Ecto neural progenitor cell (in vitro differentiated cells): ENCODE results near the gene CCDC186.
"Not testable (repeated sequence)": the region's sequence is repeated elsewhere in the genome, so short reads cannot be mapped to it uniquely, and the experiment has no call there.

ENCODE experiments used
- DNase-seq: peaks from one replicate; pipeline ENCODE4 v3.0.0-alpha.2; 2018; ENCODE audit warnings: low spot score

Gene CCDC186

GRCh38 chr10:114173603-114173920 lies 441 bp downstream of the CCDC186 start:
- no peak for DNase-seq

DNA sequence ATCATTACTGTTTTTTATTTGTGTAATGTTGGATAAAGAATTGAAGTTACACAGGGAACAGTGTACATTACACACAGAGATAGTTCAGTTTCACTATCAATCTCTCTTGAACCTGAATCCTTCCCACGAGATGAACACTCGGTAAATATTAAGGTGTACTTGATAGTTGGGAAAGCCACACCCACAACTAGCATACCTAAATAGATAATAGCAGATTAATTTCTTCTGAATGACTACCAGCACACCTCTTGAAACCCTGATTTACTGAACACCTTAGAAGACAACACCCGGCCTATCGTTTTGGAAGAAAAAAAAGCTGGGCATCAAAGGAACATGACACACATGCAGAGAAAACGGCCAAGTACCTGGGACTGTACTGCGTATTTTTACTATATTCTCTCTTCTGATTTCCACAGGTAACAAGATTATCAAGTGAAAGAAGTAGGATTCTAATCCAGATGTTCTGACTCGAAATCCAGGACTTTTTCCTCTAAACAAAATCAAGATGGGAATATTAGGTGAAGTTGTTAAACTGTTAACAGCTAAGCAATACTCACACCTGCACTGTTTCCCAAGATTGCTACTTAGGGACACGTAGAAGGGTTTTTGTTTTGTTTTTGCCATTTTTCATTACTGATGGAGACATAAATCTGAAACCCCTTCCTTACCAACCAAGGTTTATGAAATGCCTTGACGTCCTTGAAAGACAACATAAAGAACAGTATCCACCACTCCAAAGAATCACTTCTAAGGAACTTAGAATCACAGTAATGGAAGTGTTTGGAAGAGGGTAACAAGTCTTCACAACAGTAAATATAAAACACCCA lies 1.0 kb downstream of the CCDC186 start:
- no peak for DNase-seq

- DNase-seq = no peak
Measured at GRCh38 chr10:114172216-114172615, 1.8 kb downstream of the CCDC186 start.

GRCh38 chr10:114168450-114169009 lies 5.5 kb downstream of the CCDC186 start:
- no peak for DNase-seq

DNA sequence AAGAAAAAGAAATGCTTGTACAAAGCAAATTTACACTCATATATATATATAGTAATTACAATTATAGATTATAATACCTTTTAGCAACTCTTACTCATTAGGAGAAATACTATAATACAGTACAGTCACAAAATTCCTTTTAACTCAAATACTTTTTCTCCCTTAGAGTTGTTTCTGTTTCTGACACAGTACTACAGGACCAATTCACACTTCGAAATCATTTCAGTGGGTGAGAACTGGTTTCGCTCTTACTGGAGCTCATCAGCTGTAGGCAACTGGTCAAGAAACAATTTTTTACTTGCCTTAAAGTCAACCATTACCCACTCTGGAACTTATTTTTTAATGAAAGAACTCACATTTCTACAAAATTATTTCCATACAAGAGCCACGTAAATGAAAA lies 6.0 kb downstream of the CCDC186 start:
- no peak for DNase-seq

DNA sequence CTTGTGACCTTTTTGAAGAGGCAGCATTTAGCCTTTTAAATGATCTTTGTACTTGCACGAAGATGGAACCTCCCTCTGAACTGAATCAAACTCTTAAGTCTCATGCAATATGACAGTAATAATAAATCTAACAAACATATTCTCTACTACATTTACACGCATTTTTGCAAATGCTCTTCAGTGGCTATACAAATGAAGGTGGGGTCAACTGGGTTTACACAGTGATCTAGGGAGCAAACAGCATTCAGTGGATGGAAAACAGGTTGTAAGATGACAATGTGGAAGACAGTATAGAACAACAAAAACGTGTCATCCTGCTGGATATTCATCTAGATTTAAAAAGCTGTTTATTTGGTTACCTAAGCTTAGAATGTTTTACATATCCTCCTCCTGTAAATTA lies 7.5 kb downstream of the CCDC186 start:
- no peak for DNase-seq

GRCh38 chr10:114166043-114166442 lies 8.0 kb downstream of the CCDC186 start:
- DNase-seq = no peak

DNA sequence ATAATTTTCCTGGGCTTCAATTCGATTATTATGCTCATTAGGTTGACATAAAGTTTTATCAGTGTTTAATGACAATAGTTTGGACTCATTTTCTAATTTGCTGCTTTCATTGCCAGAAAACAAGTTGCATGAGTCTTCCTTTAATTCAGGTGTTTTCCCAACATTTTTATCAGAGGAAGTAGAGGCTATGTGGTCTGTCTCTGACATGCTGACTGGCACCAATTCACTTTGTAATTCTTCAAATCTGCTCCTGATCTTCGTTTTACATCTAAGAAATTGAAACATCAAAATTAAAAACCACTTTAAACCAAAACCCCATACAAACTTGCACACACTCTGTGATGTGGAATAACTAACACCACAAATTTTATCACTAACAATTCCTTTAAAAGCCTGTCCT lies 10.9 kb downstream of the CCDC186 start:
- DNase-seq = no peak

DNA sequence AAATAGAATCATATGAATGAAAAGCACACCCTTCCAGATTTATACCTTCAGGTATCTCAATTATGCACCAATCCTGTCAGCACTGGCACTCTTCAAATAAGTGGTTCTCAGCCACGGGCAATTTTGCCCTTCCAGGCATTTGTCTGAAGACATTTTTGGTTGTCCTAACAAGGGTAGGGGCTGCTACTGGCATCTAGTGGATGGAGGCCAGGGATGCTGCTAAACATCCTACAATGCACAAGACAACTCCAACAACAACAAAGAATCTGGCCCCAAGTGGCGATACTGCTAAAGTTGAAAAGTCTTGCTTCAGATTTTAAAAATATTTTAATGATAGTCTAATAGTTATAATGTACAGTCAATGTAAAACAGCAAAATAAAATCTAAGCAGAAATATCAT lies 16.1 kb downstream of the CCDC186 start:
- no peak for DNase-seq

DNA sequence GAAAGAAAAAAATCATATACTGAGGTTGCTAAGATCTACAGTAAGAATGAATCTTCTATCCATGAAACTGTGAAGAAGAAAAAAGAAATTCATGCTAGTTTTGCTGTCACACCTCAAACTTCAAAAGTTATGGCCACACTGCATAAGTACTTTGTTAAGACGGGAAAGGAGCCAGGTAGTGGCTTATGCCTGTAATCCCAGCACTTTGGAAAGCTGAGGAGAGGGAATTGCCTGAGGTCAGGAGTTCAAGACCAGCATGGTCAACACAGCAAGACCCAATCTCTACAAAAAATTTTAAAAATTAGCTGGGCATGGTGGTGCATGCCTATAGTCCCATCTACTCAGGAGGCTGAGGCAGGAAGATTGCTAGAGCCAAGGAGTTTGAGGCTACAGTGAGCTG lies 22.1 kb downstream of the CCDC186 start:
- DNase-seq = no peak

DNA sequence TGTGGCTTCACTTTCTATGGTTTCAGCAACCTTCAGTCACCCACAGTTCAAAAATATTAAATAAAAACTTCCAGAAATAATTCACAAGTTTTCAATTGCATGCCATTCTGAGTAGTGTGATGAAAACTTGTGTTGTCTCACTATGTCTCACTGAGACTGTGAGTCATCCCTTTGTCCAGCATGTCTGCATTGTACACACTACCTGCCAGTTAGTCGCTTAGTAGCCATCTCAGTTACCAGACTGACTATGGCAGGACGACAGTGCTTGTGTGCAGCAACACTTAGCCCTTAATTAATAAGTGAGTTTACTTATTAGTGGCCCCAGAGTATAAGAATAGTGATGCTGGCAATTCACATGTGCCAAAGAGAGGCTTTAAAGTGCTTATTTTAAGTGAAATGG lies 22.5 kb downstream of the CCDC186 start:
- no peak for DNase-seq

DNA sequence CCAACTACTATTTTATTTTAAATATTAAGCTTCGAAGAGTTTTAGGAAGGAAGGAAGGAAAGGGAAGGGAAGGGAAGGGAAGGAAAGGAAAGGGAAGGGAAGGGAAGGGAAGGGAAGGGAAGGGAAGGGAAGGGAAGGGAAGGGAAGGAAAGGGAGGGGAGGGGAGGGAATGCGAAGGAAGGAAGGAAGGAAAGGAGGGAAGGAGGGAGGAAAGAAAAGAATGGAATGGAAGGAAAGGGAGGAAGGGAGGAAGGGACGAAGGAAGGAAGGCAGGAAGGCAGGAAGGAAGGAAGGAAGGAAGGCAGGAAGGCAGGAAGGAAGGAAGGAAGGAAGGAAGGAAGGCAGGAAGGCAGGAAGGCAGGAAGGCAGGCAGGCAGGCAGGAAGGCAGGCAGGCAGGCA lies 24.5 kb downstream of the CCDC186 start:
- not testable (repeated sequence) for DNase-seq

- no peak for DNase-seq
Measured at GRCh38 chr10:114143160-114143559, 30.8 kb downstream of the CCDC186 start.

DNA sequence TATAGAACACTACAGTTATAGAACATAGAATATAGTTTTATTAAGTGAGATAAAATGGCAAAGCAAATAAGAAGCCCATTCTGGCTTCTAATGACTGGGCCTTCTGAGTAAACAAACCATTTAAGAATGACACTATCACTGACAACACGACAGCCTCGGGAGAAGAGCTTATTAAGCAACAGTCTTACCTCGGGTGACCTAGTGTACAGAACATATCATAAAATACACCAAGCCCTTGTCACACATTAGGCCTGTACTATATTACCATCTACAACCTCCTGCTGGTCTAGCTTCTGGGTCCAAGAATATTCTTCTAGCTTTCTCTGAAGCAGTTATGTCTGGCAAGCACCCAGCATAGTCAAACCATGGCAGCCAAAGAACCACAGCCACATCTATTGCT lies 32.0 kb downstream of the CCDC186 start:
- no peak for DNase-seq

GRCh38 chr10:114140827-114141226 lies 33.2 kb downstream of the CCDC186 start:
- DNase-seq = not testable (repeated sequence)

DNA sequence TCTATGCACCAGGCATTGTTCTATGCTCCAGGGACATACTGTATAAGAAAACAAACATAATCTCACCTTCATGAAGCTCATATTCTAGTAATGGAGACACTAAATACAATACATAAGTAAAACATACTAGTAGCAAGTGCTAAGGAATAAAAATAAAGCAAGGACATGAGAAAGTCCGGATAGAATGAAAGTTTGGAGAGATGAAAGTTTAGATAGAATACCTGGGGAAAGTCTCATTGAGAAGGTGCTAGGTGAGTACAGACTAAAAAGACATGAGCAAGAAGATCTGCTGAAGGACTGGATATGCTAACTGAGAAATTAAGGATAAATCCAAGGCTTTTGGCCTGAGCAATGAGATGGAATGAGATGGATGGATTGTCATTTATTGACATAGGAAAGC lies 34.0 kb downstream of the CCDC186 start:
- DNase-seq = no peak

DNA sequence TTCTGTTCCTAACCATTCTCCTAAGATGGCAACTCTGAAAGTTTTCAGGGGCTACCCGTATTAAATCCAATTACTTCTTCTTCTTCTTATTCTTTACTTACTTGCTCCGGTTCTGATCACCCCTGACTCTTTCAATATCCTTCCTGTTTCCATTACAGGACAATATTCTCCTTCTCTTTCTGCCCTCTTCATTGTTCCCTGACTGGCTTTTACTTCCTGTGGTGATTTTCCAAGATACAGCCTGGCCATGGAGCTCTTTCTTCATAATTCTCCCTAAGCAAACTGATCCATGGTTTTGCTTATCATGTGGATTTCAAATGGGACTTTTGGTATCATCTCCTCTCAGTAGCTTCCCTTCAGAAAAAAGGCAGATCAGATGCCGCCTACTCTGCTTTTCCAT lies 35.4 kb downstream of the CCDC186 start:
- DNase-seq = no peak

- no peak for DNase-seq
Measured at GRCh38 chr10:114135476-114135875, 38.5 kb downstream of the CCDC186 start.

- no peak for DNase-seq
Measured at GRCh38 chr10:114131094-114131493, 42.9 kb downstream of the CCDC186 start.

DNA sequence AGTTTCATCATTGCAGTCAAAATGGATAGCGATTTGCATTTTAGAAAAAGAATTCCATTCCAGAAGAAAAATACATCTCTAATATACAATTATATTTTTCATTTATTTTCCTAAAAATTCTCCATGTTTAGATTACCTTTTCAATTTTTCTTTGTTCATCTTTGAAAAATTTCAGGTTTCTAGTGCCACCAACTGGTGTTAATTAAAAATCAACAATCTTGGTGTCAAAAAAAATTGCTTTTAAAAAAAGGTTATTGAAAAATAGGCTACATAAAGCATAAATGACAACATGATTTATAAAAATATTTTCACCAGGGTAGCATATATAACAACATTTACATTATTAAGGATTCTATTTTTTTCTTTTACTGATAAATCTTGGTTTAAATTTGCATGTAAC lies 53.0 kb downstream of the CCDC186 start:
- DNase-seq = no peak

- no peak for DNase-seq
Measured at GRCh38 chr10:114118514-114118913, 55.5 kb downstream of the CCDC186 start.

DNA sequence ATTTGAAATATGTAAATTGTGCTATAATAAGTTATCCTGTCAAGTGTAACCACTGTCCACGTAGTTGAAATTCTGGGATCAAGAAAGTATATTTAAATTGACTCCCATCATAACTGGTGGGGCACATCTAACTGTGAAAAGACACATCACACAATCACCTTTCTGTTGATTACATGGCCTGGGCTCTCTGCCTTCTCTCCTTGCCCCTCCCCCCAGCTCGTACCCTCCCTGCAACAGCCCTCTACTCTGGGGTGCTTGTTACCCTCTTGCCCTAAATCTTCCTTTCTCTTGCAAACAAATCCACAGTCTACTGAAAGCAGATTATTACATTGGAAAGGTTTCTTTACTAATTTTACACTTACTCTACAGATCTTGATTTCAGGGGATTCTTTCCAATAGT lies 56.3 kb downstream of the CCDC186 start:
- DNase-seq = no peak

DNA sequence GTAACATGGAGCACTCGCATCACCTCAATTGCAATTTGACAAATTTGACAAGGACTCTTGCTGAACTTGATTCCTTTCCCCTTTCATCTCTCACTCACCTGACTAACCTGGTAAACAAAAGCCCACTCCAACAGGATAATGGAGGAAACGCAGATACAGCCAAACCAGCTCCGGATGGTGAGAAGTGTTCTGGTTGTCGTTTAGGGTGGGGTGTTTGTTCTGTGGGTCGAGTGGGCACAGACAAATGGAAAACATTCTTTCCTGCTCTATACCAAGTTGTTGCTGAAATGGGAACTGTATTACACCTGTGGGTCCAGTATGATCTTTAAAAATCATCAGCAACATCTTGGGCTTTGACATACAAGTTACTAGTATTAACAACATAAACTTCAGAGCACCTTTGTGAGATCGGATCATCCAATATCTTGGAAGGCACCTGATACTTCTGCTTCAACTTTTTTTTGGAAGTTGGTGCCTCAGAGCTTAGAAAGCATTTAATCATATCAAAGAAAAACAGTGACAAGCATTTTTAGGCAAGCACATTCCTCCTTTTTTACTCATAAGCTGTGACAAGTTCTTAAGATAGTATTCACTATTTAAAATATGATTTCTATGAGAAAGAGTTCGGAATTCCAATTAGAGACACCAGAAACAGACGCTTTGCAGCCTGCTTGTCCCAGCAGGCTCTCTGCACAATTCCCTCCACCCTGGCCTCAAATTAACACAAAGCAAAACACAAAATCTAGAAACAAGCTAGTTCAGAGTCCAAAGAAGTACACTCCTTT lies 58.1 kb downstream of the CCDC186 start:
- DNase-seq = no peak
